GM23248 (cell line): ENCODE measurements around the gene SRPK3. TPM values are rescaled to one million over a fixed set of nuclear protein-coding genes. Genes with fewer than 3 reads are reported as not detected.

Experiments
- DNase-seq: peaks from one replicate; pipeline ENCODE4 v3.0.0-alpha.2; 2015
- H2AFZ ChIP-seq: fragments of 200-600 bp; sonication (generic); 2 replicates; pipeline ENCODE4 v1.6.1; 2016; ENCODE audit warnings: antibody characterized with exemption
- H3F3A ChIP-seq: fragments of 200-600 bp; sonication (generic); 2 replicates; pipeline ENCODE4 v1.6.1; 2016; ENCODE audit warnings: mild to moderate bottlenecking, antibody characterized with exemption, mixed run types; ENCODE audit not compliant: insufficient read depth
- H3K27ac ChIP-seq: fragments of 200-600 bp; sonication (generic); 2 replicates; pipeline ENCODE4 v1.5.1; 2016; ENCODE audit warnings: mild to moderate bottlenecking
- H3K27me3 ChIP-seq: fragments of 200-600 bp; sonication (generic); replicated peaks from 2 replicates; pipeline ENCODE4 v1.6.1; 2016; ENCODE audit warnings: mild to moderate bottlenecking; ENCODE audit not compliant: insufficient read depth
- H3K36me3 ChIP-seq: fragments of 200-600 bp; sonication (generic); 2 replicates; pipeline ENCODE4 v1.6.1; 2016; ENCODE audit warnings: low read depth, mild to moderate bottlenecking
- H3K4me1 ChIP-seq: fragments of 200-600 bp; sonication (generic); 2 replicates; pipeline ENCODE4 v1.6.1; 2016; ENCODE audit warnings: mild to moderate bottlenecking; ENCODE audit not compliant: insufficient read depth
- H3K4me2 ChIP-seq: fragments of 200-600 bp; sonication (generic); one replicate; pipeline ENCODE4 v1.6.1; 2016; ENCODE audit warnings: mild to moderate bottlenecking; ENCODE audit not compliant: unreplicated experiment
- H3K4me3 ChIP-seq: fragments of 200-600 bp; sonication (generic); 2 replicates; pipeline ENCODE4 v1.5.1; 2016; ENCODE audit warnings: mild to moderate bottlenecking
- H3K79me2 ChIP-seq: fragments of 200-600 bp; sonication (generic); 2 replicates; pipeline ENCODE4 v1.6.1; 2016; ENCODE audit warnings: mild to moderate bottlenecking; ENCODE audit not compliant: insufficient read depth
- H3K9ac ChIP-seq: fragments of 200-600 bp; sonication (generic); 2 replicates; pipeline ENCODE4 v1.6.1; 2016; ENCODE audit warnings: mild to moderate bottlenecking
- H3K9me2 ChIP-seq: fragments of 200-600 bp; sonication (generic); 2 replicates; pipeline ENCODE4 v1.6.1; 2016; ENCODE audit warnings: mixed run types, mild to moderate bottlenecking, moderate library complexity; ENCODE audit not compliant: insufficient read depth
- H3K9me3 ChIP-seq: fragments of 200-600 bp; sonication (generic); one replicate; pipeline ENCODE4 v1.6.1; 2017; ENCODE audit warnings: low read depth
- H4K20me1 ChIP-seq: fragments of 200-600 bp; sonication (generic); 2 replicates; pipeline ENCODE4 v1.6.0; 2016; ENCODE audit not compliant: insufficient read depth
- EZH2 ChIP-seq: fragments of 200-600 bp; sonication (generic); IDR thresholded peaks from 2 replicates; pipeline ENCODE4 v1.6.1; 2018; ENCODE audit warnings: antibody characterized with exemption, mild to moderate bottlenecking; ENCODE audit not compliant: insufficient read depth, poor library complexity, severe bottlenecking
- EZH2phosphoT487 ChIP-seq: fragments of 200-600 bp; sonication (generic); IDR thresholded peaks from 2 replicates; pipeline ENCODE4 v1.6.1; 2018; ENCODE audit warnings: antibody characterized with exemption, moderate library complexity, mild to moderate bottlenecking, low read depth; ENCODE audit not compliant: insufficient read depth
- WGBS, 2 experiments: methylation state at CpG; one replicate each; pipeline ENCODE4 v1.1.6; 2015 to 2017; ENCODE audit warnings: low lambda C conversion rate in 2 of 2, low coverage in 1 of 2; ENCODE audit errors: missing lambda C conversion rate in 2 of 2; 5-methylcytosine and 5-hydroxymethylcytosine counted together
- in situ Hi-C: fragments of 300-500 bp; cut with MboI; formaldehyde crosslinking; loops from 2 replicates; pipeline ENCODE4 v1.15.0; 2020
- polyA plus RNA-seq: library from polyadenylated mRNA; unstranded; fragments of >200 nt; fragmentation: Nextera tagmentation; extraction: Ambion mirVana; gene quantifications from 2 replicates; pipeline ENCODE4 v1.2.1, GENCODE V29; 2016
- total RNA-seq: library from RNA; depleted of rRNA; stranded (reverse); fragments of >200 nt; shearing (Covaris generic); gene quantifications from 2 replicates; pipeline ENCODE4 v1.2.3, GENCODE V29; 2014

The SRPK3 gene
- total and polyA plus RNA-seq, 2 experiments from 2014 or later = 0.53 to 0.86 TPM

DNA sequence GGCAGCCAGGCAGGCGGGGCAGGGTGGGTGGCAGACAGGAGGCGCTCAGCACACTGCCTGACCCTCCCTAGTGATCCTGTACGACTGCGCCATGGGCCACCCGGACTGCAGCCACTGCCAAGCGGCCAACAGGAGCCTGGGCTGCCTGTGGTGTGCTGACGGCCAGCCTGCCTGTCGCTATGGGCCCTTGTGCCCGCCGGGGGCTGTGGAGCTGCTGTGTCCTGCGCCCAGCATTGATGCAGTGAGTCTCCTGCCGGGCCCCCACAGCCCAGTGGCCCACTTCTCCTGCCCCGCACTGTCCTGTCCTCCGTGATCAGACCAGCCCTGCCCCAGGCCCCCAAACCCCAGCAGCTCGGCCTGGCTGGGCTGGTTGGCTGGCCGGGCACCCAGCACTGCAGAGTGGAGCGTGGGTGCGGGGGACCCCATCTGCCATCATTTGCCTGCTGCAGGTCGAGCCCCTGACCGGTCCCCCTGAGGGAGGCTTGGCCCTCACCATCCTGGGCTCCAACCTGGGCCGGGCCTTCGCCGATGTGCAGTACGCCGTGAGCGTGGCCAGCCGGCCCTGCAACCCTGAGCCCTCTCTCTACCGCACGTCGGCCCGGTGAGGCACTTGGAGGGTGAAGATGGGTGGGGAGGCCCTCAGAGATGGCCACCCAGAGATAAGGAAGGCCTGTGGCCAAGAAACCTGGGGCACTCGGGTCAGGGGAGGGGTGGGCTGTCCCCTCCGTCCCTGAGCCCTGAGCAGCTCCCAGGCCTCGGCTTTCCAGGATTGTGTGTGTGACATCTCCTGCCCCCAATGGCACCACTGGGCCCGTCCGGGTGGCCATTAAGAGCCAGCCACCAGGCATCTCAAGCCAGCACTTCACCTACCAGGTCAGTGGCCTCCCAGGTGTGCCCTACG, 9.2 kb upstream of the SRPK3 start:
- Histone ChIP-seq H3K27me3 (no peaks in the 10 kb centered on the region), H3F3A (no peaks in the 10 kb centered on the region), H4K20me1 (no peaks in the 10 kb centered on the region), H3K27ac (no peak overlapping the region), H3K9me2 (no peaks in the 10 kb centered on the region), H3K9me3 (no peaks in the 10 kb centered on the region), H3K9ac (no peak overlapping the region), H3K36me3 (no peaks in the 10 kb centered on the region), H3K4me2 (no peak overlapping the region), H3K4me3 (no peak overlapping the region), H3K79me2 (no peaks in the 10 kb centered on the region), H2AFZ (no peak overlapping the region), H3K4me1 (peaks cover 3% of the 10 kb centered on the region; the same call in 1 of the 2 replicates)
- WGBS, 2 experiments = 87 to 97% methylated on average over 7 to 16 of the region's 37 CpGs
- no peak for DNase-seq
- TF ChIP-seq EZH2phosphoT487 (no peak), EZH2 (no peak)
- in situ Hi-C loops = no loop called here

DNA sequence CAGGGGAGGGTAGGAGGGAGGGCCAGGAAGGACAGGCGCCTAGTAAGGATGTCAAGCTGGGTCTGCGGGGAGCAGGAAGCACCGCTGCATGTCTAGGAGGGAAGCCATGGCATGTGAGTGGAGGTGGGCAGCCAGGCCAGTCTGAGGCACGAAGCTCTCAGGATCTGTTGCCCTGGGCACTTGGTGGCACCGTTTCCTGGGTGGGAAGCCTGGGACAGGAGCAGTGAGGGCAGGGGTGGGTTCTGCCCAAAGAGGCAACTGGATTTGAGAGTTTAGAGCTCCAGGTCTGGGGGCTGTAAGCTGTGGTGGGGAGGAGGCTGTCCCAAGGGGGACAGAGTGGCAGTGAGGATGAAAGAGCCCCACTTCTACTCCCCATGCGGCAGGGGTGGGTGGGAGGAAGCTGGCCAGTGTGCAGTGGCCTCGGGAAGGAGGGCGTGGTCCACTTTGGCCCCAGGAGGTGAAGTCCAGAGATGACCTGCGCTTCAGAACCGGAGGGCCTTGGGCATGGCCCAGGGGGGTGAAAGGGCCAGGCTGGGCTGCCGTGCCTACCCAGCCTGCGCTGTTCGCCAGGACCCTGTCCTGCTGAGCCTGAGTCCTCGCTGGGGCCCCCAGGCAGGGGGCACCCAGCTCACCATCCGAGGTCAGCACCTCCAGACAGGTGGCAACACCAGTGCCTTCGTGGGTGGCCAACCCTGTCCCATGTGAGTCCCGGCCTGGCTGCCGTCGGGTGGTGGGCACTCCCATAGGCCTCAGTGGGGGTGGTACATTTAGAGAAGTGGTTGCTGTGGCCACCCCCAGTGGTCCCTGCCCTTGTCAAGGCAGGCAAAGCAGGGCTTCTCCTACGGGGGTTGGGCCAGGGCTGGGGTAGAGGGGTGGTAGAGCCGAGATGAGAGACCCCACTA, 8.3 kb upstream of the SRPK3 start:
- Histone ChIP-seq H3K27ac (no peak overlapping the region), H3K9me2 (no peaks in the 10 kb centered on the region), H3K36me3 (no peaks in the 10 kb centered on the region), H3K9ac (no peak overlapping the region), H3K4me1 (no peaks in the 10 kb centered on the region), H3K4me2 (no peak overlapping the region), H3K4me3 (no peak overlapping the region), H3F3A (no peaks in the 10 kb centered on the region), H2AFZ (no peak overlapping the region), H3K27me3 (no peaks in the 10 kb centered on the region), H3K9me3 (no peaks in the 10 kb centered on the region), H3K79me2 (no peaks in the 10 kb centered on the region), H4K20me1 (no peaks in the 10 kb centered on the region)
- DNase-seq = no peak
- in situ Hi-C loops = no loop called here
- WGBS, 2 experiments = 82 to 86% methylated on average over 10 to 12 of the region's 21 CpGs
- no peak for TF ChIP-seq EZH2
- no peak for TF ChIP-seq EZH2phosphoT487

DNA sequence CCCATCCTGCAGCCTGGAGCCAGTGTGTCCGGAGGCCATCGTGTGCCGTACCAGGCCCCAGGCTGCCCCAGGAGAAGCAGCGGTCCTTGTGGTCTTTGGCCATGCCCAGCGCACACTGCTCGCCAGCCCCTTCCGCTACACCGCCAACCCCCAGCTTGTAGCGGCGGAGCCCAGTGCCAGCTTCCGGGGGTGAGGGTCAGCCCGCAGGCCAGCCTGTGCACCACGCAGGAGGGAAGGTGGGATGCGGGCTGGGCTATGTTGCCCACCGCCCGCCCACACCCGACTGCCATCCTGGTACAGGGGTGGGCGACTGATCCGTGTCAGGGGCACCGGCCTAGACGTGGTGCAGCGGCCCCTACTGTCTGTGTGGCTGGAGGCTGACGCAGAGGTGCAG, 7.6 kb upstream of the SRPK3 start:
- no peaks in the 10 kb centered on the region for H3K4me1 ChIP-seq
- H4K20me1 ChIP-seq = no peaks in the 10 kb centered on the region
- no peak overlapping the region for H3K9ac ChIP-seq
- TF ChIP-seq EZH2 = no peak
- TF ChIP-seq EZH2phosphoT487 = no peak
- DNase-seq = no peak
- H3K4me3 ChIP-seq = no peak overlapping the region
- H3K9me3 ChIP-seq = no peaks in the 10 kb centered on the region
- H3K27me3 ChIP-seq = no peaks in the 10 kb centered on the region
- no peak overlapping the region for H2AFZ ChIP-seq
- in situ Hi-C loops = no loop called here
- H3K79me2 ChIP-seq = no peaks in the 10 kb centered on the region
- H3K36me3 ChIP-seq = no peaks in the 10 kb centered on the region
- H3K27ac ChIP-seq = no peak overlapping the region
- 96% methylated on average over 9 of the region's 23 CpGs; no CpG with 5 or more reads in 1 of the 2 experiments for WGBS, 2 experiments
- H3F3A ChIP-seq = no peaks in the 10 kb centered on the region
- H3K9me2 ChIP-seq = no peaks in the 10 kb centered on the region
- no peak overlapping the region for H3K4me2 ChIP-seq

DNA sequence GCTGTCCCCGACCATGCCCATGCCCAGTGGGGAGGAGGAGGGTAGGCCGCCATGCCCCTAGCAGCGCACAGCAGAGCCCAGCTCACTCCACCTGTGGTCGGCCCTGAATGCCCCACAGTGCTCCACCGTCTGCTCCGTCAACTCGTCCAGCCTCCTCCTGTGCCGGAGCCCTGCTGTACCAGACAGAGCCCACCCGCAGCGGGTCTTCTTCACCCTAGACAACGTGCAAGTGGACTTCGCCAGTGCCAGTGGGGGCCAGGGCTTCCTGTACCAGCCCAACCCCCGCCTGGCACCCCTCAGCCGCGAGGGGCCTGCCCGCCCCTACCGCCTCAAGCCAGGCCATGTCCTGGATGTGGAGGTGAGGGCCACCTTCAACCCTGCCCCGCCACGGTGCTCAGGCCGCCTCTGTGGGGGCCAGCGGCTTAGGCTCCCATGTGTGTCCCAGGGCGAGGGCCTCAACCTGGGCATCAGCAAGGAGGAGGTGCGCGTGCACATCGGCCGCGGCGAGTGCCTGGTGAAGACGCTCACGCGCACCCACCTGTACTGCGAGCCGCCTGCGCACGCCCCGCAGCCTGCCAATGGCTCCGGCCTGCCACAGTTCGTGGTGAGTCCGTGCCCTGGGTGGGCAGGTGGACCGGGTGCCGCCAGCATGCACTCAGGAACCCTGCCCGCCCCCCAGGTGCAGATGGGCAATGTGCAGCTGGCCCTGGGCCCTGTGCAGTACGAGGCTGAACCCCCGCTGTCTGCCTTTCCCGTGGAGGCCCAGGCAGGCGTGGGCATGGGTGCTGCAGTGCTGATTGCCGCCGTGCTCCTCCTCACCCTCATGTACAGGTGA, 6.9 kb upstream of the SRPK3 start:
- Histone ChIP-seq H3K4me3 (no peak overlapping the region), H3K36me3 (no peaks in the 10 kb centered on the region), H3K9me3 (no peaks in the 10 kb centered on the region), H3F3A (no peaks in the 10 kb centered on the region), H3K4me1 (no peaks in the 10 kb centered on the region), H3K27ac (no peak overlapping the region), H3K4me2 (no peak overlapping the region), H3K9ac (no peak overlapping the region), H4K20me1 (no peaks in the 10 kb centered on the region), H2AFZ (no peak overlapping the region), H3K9me2 (no peaks in the 10 kb centered on the region), H3K79me2 (no peaks in the 10 kb centered on the region), H3K27me3 (no peaks in the 10 kb centered on the region)
- no peak for DNase-seq
- in situ Hi-C loops = no loop called here
- 96 to 100% methylated on average over 8 to 27 of the region's 48 CpGs for WGBS, 2 experiments
- TF ChIP-seq EZH2 (no peak), EZH2phosphoT487 (no peak)
